ENCODE results near the gene PSORS1C2.

GRCh38 chr6:31132806-31133205, 6.1 kb downstream of the PSORS1C2 start:
- no peak for TF ChIP-seq EZH2phosphoT487 (IDR thresholded peaks at IDR 0.05; ENCODE audit: insufficient read depth, low read depth)
- no peak for TF ChIP-seq EZH2 (IDR thresholded peaks at IDR 0.05; ENCODE audit: insufficient read depth, poor library complexity, severe bottlenecking)

Data from GM23248 (cell line).